OCI-LY7 (cell line): ENCODE data around the gene CRYM. TPM values are rescaled to one million over a fixed set of nuclear protein-coding genes. Genes with fewer than 3 reads are reported as not detected.

Experiments used
- BruUV-seq: library from RNA; stranded (reverse); fragments of 400-500 nt; replicated peaks from 2 replicates; lab custom pipeline; 2021; lab: Mats Ljungman, UMichigan
- CTCF ChIA-PET: fragments of 300-600 bp; sonication (Branson Sonifier 250); formaldehyde crosslinking; loops from one replicate; lab custom pipeline; 2022; ENCODE audit warnings: antibody characterized with exemption; ENCODE audit not compliant: unreplicated experiment; lab: Charles Lee
- POLR2A ChIA-PET: fragments of 300-600 bp; sonication (Branson Sonifier 250); formaldehyde crosslinking; loops from one replicate; lab custom pipeline; 2022; ENCODE audit warnings: antibody characterized with exemption; lab: Charles Lee
- DNase-seq: peaks from one replicate; pipeline ENCODE4 v3.0.0-alpha.2; 2015; ENCODE audit warnings: low spot score
- H2AFZ ChIP-seq: fragments of 200-600 bp; sonication (generic), shearing (Covaris generic); 2 replicates; pipeline ENCODE4 v1.6.1; 2014; ENCODE audit warnings: mild to moderate bottlenecking, antibody characterized with exemption, low read length, moderate library complexity
- H3K27ac ChIP-seq: fragments of 200-600 bp; sonication (generic); 2 replicates; pipeline ENCODE4 v1.5.1; 2014; ENCODE audit warnings: mixed run types, low read depth, mild to moderate bottlenecking, moderate library complexity, low read length, inconsistent platforms; ENCODE audit not compliant: poor library complexity, severe bottlenecking
- H3K36me3 ChIP-seq: fragments of 200-600 bp; sonication (generic); 2 replicates; pipeline ENCODE4 v1.6.1; 2014; ENCODE audit warnings: mild to moderate bottlenecking, antibody characterized with exemption, low read length, moderate library complexity, mixed read lengths; ENCODE audit not compliant: insufficient read depth
- H3K4me1 ChIP-seq: fragments of 200-600 bp; sonication (generic); 2 replicates; pipeline ENCODE4 v1.5.1; 2014; ENCODE audit warnings: mild to moderate bottlenecking, low read length; ENCODE audit not compliant: insufficient read depth, poor library complexity, severe bottlenecking
- H3K4me2 ChIP-seq: fragments of 200-600 bp; sonication (generic); 2 replicates; pipeline ENCODE4 v1.6.1; 2014; ENCODE audit warnings: mild to moderate bottlenecking, low read length
- H3K4me3 ChIP-seq: fragments of 200-600 bp; sonication (generic); 2 replicates; pipeline ENCODE4 v1.5.1; 2014; ENCODE audit warnings: mild to moderate bottlenecking, low read depth, low read length; ENCODE audit not compliant: poor library complexity, severe bottlenecking
- H3K79me2 ChIP-seq: fragments of 200-600 bp; sonication (generic); 2 replicates; pipeline ENCODE4 v1.6.1; 2016; ENCODE audit warnings: low read depth, mild to moderate bottlenecking, low read length, moderate library complexity, mixed read lengths; ENCODE audit not compliant: insufficient read depth
- H3K9me2 ChIP-seq: fragments of 200-600 bp; sonication (generic); 2 replicates; pipeline ENCODE4 v1.6.1; 2016; ENCODE audit warnings: mild to moderate bottlenecking, low read length, mixed read lengths; ENCODE audit not compliant: insufficient read depth
- H3K9me3 ChIP-seq: fragments of 200-600 bp; sonication (generic); 2 replicates; pipeline ENCODE4 v1.6.1; 2014; ENCODE audit warnings: mild to moderate bottlenecking, mixed run types, low read length, mixed read lengths
- H4K20me1 ChIP-seq: fragments of 200-600 bp; sonication (generic); 2 replicates; pipeline ENCODE4 v1.6.1; 2014; ENCODE audit warnings: mild to moderate bottlenecking, antibody characterized with exemption, low read length, moderate library complexity, mixed read lengths; ENCODE audit not compliant: insufficient read depth
- CTCF ChIP-seq: fragments of 200-600 bp; sonication (generic); conservative IDR thresholded peaks from 2 replicates; pipeline ENCODE4 v1.5.1; 2014; ENCODE audit warnings: mild to moderate bottlenecking, antibody characterized with exemption, low read length, moderate library complexity, mixed read lengths
- EZH2phosphoT487 ChIP-seq: fragments of 200-600 bp; sonication (generic); IDR thresholded peaks from 2 replicates; pipeline ENCODE4 v1.6.1; 2018; ENCODE audit warnings: low read depth, borderline replicate concordance, mild to moderate bottlenecking, mixed run types, antibody characterized with exemption, low read length, moderate library complexity, mixed read lengths
- intact Hi-C: fragments of 100-400 bp; cut with micrococcal nuclease; formaldehyde crosslinking; loops from one replicate; pipeline ENCODE4 v1.10.0; 2022; ENCODE audit not compliant: unreplicated experiment
- total RNA-seq, 2 experiments: library from RNA; depleted of rRNA in 1 of 2; stranded (reverse); fragments of >200 nt in 1 of 2; shearing (Covaris generic) in 1 of 2; gene quantifications; 2 replicates each; pipeline ENCODE4 v1.2.3, GENCODE V29; 2014 to 2022

CRYM gene
- total RNA-seq, 2 experiments from 2014 or later, result 0.23 to 0.28 TPM

DNA sequence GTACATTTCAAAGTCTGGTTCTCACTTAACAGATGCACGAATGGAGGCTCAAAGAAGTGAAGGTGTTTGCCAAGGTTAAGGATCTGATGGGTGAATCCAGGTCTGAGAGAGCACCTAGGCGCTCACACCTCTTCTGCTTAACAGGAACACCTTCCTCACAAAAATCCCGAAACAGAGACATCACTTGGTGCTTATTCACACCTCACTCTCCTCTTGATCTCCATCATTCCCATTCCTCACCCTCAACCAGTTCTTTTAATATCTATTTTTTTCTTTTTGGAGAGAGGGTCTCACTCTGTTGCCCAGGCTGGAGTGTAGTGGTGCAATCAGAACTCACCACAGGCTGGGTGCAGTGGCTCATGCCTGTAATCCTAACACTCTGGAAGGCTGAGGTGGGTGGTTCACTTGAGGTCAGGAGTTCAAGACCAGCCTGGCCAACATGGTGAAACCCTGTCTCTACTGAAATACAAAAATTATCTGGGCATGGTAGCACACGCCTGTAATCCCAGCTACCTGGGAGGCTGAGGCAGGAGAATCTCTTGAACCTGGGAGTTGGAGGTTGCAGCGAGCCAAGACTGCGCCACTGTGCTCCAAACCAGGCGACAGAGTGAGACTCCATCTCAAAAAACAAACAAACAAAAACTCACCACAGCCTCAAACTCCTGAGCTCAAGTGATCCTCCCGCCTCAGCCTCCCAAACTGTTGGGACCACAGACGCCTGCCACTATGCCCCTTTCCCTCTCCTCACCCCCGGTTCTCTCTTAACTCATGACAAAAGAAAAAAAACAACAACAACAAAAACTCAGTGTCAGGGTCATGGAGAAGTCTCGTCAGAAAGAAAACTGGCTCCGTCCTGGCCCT is 15.1 kb downstream of the CRYM start:
- DNase-seq, result no peak
- Histone ChIP-seq H3K36me3 (no peaks in the 10 kb centered on the region), H3K4me2 (peak overlapping the region; percentile 33), H3K9me2 (no peaks in the 10 kb centered on the region), H4K20me1 (no peaks in the 10 kb centered on the region), H3K27ac (no peak overlapping the region), H2AFZ (no peak overlapping the region), H3K4me3 (no peak overlapping the region), H3K4me1 (peaks cover 14% of the 10 kb centered on the region), H3K79me2 (no peaks in the 10 kb centered on the region), H3K9me3 (no peaks in the 10 kb centered on the region)
- ChIA-PET CTCF (no interaction called here), POLR2A (no interaction called here)
- intact Hi-C loops, result no loop called here
- BruUV-seq, result no TSS peak
- TF ChIP-seq CTCF (no peak), EZH2phosphoT487 (no peak)

DNA sequence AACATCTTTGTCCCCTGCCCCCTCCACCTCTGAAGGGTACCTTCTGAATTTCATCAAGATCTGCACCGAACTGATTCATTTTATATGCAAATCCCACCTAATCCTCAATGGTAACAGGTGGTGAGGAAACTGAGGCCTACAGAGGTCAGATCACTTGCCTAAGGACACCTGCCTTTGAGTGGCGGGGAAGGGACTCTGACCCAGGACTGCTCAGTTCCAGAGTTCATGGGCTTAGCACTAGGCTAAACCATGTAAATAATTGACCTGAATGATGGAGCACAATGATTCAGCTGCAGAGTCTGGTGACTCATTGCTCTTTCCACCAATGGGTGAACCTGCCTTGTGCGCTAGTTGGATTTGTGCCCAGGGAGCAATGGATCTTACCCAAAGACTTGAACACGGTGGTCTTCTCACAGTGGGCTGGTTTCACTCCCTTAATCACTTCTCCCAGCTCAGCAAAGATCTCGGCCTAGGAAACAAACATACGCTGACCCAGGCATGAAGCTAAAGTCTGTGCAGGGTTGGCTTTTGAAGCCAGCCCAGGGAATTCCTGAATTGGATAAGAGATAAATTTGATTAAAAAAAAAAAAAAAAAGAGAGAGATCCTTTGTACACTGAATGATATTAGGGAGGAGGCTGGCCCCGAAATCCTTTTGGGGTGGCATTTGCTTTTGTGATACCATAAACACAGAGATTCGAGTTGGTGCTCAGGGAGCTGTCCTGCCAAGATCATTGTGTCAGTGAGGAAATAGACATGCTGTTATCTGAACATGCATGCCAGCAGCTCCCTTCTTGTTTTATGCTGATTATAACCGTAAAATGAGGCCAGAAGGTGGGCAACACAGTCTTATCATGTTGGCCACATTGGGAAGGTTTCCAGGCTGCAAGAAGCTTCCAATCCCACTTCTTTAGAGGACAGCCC is 17.0 kb downstream of the CRYM start:
- intact Hi-C loops, result no loop called here

More for the DNA sequence above, 17.0 kb downstream of the CRYM start:
- Histone ChIP-seq H4K20me1 (no peaks in the 10 kb centered on the region), H3K4me2 (no peak overlapping the region), H3K27ac (no peak overlapping the region), H2AFZ (no peak overlapping the region), H3K4me3 (no peak overlapping the region), H3K36me3 (no peaks in the 10 kb centered on the region), H3K9me3 (no peaks in the 10 kb centered on the region), H3K9me2 (no peaks in the 10 kb centered on the region), H3K79me2 (no peaks in the 10 kb centered on the region), H3K4me1 (peaks cover 14% of the 10 kb centered on the region)
- no peak for TF ChIP-seq EZH2phosphoT487
- no peak for TF ChIP-seq CTCF
- ChIA-PET CTCF (no interaction called here), POLR2A (interaction anchor here (0.8 kb wide), 1 partner anchor 37 kb away, joined by 3 read pairs; no protein-coding TSS in a partner anchor)
- BruUV-seq, result no TSS peak
- DNase-seq, result no peak
